SJSA1 (cell line): ENCODE data around the gene MCC. TPM values are rescaled to one million over a fixed set of nuclear protein-coding genes. Genes with fewer than 3 reads are reported as not detected.
A peak's percentile ranks its signal among the peaks of the same experiment; 100 is the strongest.

ENCODE experiments used
- DNase-seq, 2 experiments: peaks; one replicate each; pipeline ENCODE4 v3.0.0-alpha.2; 2015 to 2020; ENCODE audit warnings: low spot score in 2 of 2, low read depth in 1 of 2
- H3K27ac ChIP-seq: fragments of 250-450 bp; sonication (Bioruptor Pico); 2 replicates; pipeline ENCODE4 v1.5.1; 2020; ENCODE audit warnings: mild to moderate bottlenecking, moderate library complexity
- H3K27me3 ChIP-seq: fragments of 250-450 bp; sonication (Bioruptor Pico); replicated peaks from 2 replicates; pipeline ENCODE4 v1.5.1; 2020; ENCODE audit warnings: mild to moderate bottlenecking, moderate library complexity
- H3K36me3 ChIP-seq: fragments of 250-450 bp; sonication (Bioruptor Pico); 2 replicates; pipeline ENCODE4 v1.5.1; 2020; ENCODE audit warnings: mild to moderate bottlenecking
- H3K4me1 ChIP-seq: fragments of 250-450 bp; sonication (Bioruptor Pico); replicated peaks from 2 replicates; pipeline ENCODE4 v1.6.1; 2021; ENCODE audit warnings: mild to moderate bottlenecking
- H3K4me3 ChIP-seq: fragments of 250-450 bp; sonication (Bioruptor Pico); 2 replicates; pipeline ENCODE4 v1.5.1; 2020; ENCODE audit warnings: mild to moderate bottlenecking
- H3K9me3 ChIP-seq: fragments of 250-450 bp; sonication (Bioruptor Pico); replicated peaks from 2 replicates; pipeline ENCODE4 v1.5.1; 2020; ENCODE audit warnings: mild to moderate bottlenecking
- total RNA-seq: library from RNA; depleted of rRNA; stranded (reverse); fragments of >200 nt; shearing (Covaris generic); gene quantifications from 2 replicates; pipeline ENCODE4 v1.2.3, GENCODE V29; 2014

The MCC gene
- total RNA-seq, 1 experiment from 2014 or later = 31.3 TPM

- H3K4me3 ChIP-seq = no peak overlapping the region
- peaks cover 51% of the 10 kb centered on the region for H3K4me1 ChIP-seq
- no peaks in the 10 kb centered on the region for H3K27me3 ChIP-seq
- H3K36me3 ChIP-seq = no peaks in the 10 kb centered on the region
- DNase-seq = peak; percentile 93 to 97
- peak overlapping the region; percentile 54 for H3K27ac ChIP-seq
- no peaks in the 10 kb centered on the region for H3K9me3 ChIP-seq
These were observed 321.3 kb downstream of the MCC start for GRCh38 chr5:113166852-113167366.

- peak overlapping the region; percentile 54 for H3K27ac ChIP-seq
- H3K4me3 ChIP-seq = no peak overlapping the region
- H3K36me3 ChIP-seq = no peaks in the 10 kb centered on the region
- no peak for DNase-seq
- no peaks in the 10 kb centered on the region for H3K27me3 ChIP-seq
- H3K9me3 ChIP-seq = no peaks in the 10 kb centered on the region
- H3K4me1 ChIP-seq = peaks cover 51% of the 10 kb centered on the region
These were observed 322.0 kb downstream of the MCC start for GRCh38 chr5:113166261-113166660.

GRCh38 chr5:113164021-113164420 is 324.2 kb downstream of the MCC start:
- DNase-seq = no peak

GRCh38 chr5:113163328-113163727 is 324.9 kb downstream of the MCC start:
- Histone ChIP-seq H3K9me3 (no peaks in the 10 kb centered on the region), H3K27me3 (no peaks in the 10 kb centered on the region), H3K4me3 (no peak overlapping the region), H3K27ac (no peak overlapping the region), H3K4me1 (peaks cover 47% of the 10 kb centered on the region), H3K36me3 (no peaks in the 10 kb centered on the region)
- peak in 1 of 2 experiments; percentile 45 for DNase-seq

More at GRCh38 chr5:113164021-113164420, 324.2 kb downstream of the MCC start:
- Histone ChIP-seq H3K4me3 (no peak overlapping the region), H3K27ac (no peak overlapping the region), H3K9me3 (no peaks in the 10 kb centered on the region), H3K36me3 (no peaks in the 10 kb centered on the region), H3K27me3 (no peaks in the 10 kb centered on the region), H3K4me1 (peaks cover 51% of the 10 kb centered on the region)

GRCh38 chr5:113162770-113163169 is 325.5 kb downstream of the MCC start:
- DNase-seq = no peak

GRCh38 chr5:113162208-113162607 is 326.0 kb downstream of the MCC start:
- Histone ChIP-seq H3K4me3 (no peak overlapping the region), H3K4me1 (peaks cover 35% of the 10 kb centered on the region), H3K9me3 (no peaks in the 10 kb centered on the region), H3K36me3 (no peaks in the 10 kb centered on the region), H3K27ac (no peak overlapping the region), H3K27me3 (no peaks in the 10 kb centered on the region)
- DNase-seq = no peak

More at GRCh38 chr5:113162770-113163169, 325.5 kb downstream of the MCC start:
- no peak overlapping the region for H3K4me3 ChIP-seq
- no peaks in the 10 kb centered on the region for H3K9me3 ChIP-seq
- H3K27ac ChIP-seq = no peak overlapping the region
- H3K36me3 ChIP-seq = no peaks in the 10 kb centered on the region
- no peaks in the 10 kb centered on the region for H3K27me3 ChIP-seq
- peaks cover 41% of the 10 kb centered on the region for H3K4me1 ChIP-seq

GRCh38 chr5:113161806-113162205 is 326.4 kb downstream of the MCC start:
- H3K36me3 ChIP-seq = no peaks in the 10 kb centered on the region
- peaks cover 33% of the 10 kb centered on the region for H3K4me1 ChIP-seq
- no peak for DNase-seq
- no peaks in the 10 kb centered on the region for H3K9me3 ChIP-seq
- no peak overlapping the region for H3K27ac ChIP-seq
- no peak overlapping the region for H3K4me3 ChIP-seq
- no peaks in the 10 kb centered on the region for H3K27me3 ChIP-seq

- Histone ChIP-seq H3K36me3 (no peaks in the 10 kb centered on the region), H3K27me3 (no peaks in the 10 kb centered on the region), H3K4me1 (peaks cover 12% of the 10 kb centered on the region), H3K27ac (no peak overlapping the region), H3K9me3 (no peaks in the 10 kb centered on the region), H3K4me3 (no peak overlapping the region)
- no peak for DNase-seq
These were observed 330.4 kb downstream of the MCC start for GRCh38 chr5:113157886-113158285.

- no peak for DNase-seq
- Histone ChIP-seq H3K36me3 (no peaks in the 10 kb centered on the region), H3K4me1 (peaks cover 9% of the 10 kb centered on the region), H3K9me3 (no peaks in the 10 kb centered on the region), H3K4me3 (no peak overlapping the region), H3K27me3 (no peaks in the 10 kb centered on the region), H3K27ac (no peak overlapping the region)
These were observed 331.9 kb downstream of the MCC start for GRCh38 chr5:113156271-113156877.

- Histone ChIP-seq H3K4me3 (no peak overlapping the region), H3K27ac (no peak overlapping the region), H3K36me3 (no peaks in the 10 kb centered on the region), H3K27me3 (no peaks in the 10 kb centered on the region), H3K9me3 (no peaks in the 10 kb centered on the region), H3K4me1 (peaks cover 27% of the 10 kb centered on the region)
- DNase-seq = no peak
These were observed 334.6 kb downstream of the MCC start for GRCh38 chr5:113153512-113154097.

- peaks cover 27% of the 10 kb centered on the region for H3K4me1 ChIP-seq
- H3K4me3 ChIP-seq = no peak overlapping the region
- H3K27me3 ChIP-seq = no peaks in the 10 kb centered on the region
- no peak for DNase-seq
- H3K36me3 ChIP-seq = no peaks in the 10 kb centered on the region
- H3K9me3 ChIP-seq = no peaks in the 10 kb centered on the region
- no peak overlapping the region for H3K27ac ChIP-seq
These were observed 335.9 kb downstream of the MCC start for GRCh38 chr5:113152380-113152740.

- H3K4me1 ChIP-seq = peaks cover 27% of the 10 kb centered on the region
- H3K27ac ChIP-seq = 0 out of 2 replicates have a peak overlapping the region, but pooled peaks have one; percentile 91
- no peaks in the 10 kb centered on the region for H3K9me3 ChIP-seq
- no peaks in the 10 kb centered on the region for H3K27me3 ChIP-seq
- H3K36me3 ChIP-seq = no peaks in the 10 kb centered on the region
- DNase-seq = no peak
- no peak overlapping the region for H3K4me3 ChIP-seq
These were observed 336.4 kb downstream of the MCC start for GRCh38 chr5:113151641-113152379.

- H3K4me3 ChIP-seq = no peak overlapping the region
- H3K27me3 ChIP-seq = no peaks in the 10 kb centered on the region
- no peaks in the 10 kb centered on the region for H3K9me3 ChIP-seq
- peak overlapping the region; percentile 91 for H3K27ac ChIP-seq
- no peaks in the 10 kb centered on the region for H3K36me3 ChIP-seq
- peak; percentile 80 to 87 for DNase-seq
- peaks cover 28% of the 10 kb centered on the region for H3K4me1 ChIP-seq
These were observed 337.4 kb downstream of the MCC start for GRCh38 chr5:113150821-113151220.

- peak in 1 of 2 experiments; percentile 88 for DNase-seq
- H3K27ac ChIP-seq = peak overlapping the region; percentile 91
- H3K36me3 ChIP-seq = no peaks in the 10 kb centered on the region
- H3K27me3 ChIP-seq = no peaks in the 10 kb centered on the region
- peaks cover 34% of the 10 kb centered on the region for H3K4me1 ChIP-seq
- no peak overlapping the region for H3K4me3 ChIP-seq
- H3K9me3 ChIP-seq = no peaks in the 10 kb centered on the region
These were observed 338.0 kb downstream of the MCC start for GRCh38 chr5:113150221-113150620.
